ENCODE data around the gene DENND2C.

The DENND2C gene

DNA sequence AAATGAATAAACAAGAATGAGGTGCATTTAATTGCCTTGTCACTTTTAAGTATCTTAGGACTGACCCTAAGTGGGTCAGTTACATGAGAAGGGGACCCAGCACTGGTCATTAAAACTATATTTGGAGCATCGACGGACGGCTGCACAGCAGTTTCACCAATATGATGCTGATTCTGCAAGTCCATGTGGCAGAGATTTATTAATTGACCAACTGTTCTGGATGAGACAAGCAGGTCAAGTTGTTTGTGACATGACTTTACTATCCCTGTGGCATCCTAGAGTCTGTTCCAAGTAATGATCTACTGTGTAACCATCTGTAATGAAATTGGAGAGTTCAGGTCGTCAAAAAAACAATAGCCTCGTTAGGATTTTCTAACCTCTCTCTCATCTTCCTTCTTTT is 16.0 kb upstream of the DENND2C start:
- no peak for DNase-seq (ENCODE audit: low read depth, low spot score)

GRCh38 chr1:114677691-114678090 is 7.8 kb upstream of the DENND2C start:
- no peak for DNase-seq (ENCODE audit: low read depth, low spot score)
- no peak overlapping the region for H3K27ac ChIP-seq

More for the DNA sequence above, 16.0 kb upstream of the DENND2C start:
- no peak overlapping the region for H3K27ac ChIP-seq

DNA sequence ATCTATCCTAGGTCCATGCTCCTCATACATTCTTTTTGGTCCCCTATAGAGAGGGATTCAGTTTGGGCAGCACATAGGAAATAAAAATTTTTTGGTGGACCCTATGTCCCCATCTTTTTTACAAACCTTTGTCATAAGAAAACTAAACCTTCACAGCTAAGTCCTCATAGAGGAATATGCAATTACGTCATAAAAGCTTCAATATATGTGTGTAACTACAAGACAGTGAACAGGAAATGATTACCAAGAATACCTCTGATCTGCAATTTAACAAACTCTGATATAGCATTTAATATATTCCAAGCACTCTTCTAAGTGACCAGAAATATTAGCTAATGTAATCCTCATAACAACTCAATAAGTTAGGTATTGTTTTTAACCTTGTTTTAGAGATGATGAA is 6.3 kb upstream of the DENND2C start:
- H3K27ac ChIP-seq, result no peak overlapping the region
- no peak for DNase-seq (ENCODE audit: low read depth, low spot score)

DNA sequence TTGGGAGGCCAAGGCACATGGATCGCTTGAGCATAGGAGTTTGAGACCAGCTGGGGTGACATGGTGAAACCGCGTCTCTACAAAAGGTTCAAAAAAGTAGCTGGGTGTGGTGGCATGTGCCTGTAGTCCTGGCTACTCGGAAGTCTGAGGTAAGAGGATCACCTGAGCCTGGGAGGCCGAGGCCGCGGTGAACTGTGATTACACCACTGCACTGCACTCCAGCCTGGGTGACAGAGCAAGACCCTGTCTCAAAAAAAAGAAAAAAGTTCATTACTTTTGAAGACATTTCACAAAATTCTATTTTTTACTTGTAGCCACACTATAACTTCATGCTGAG is 2.1 kb upstream of the DENND2C start:
- no peak for DNase-seq (ENCODE audit: low read depth, low spot score)
- peak overlapping the region; percentile 99 for H3K27ac ChIP-seq

- DNase-seq (ENCODE audit: low read depth, low spot score), result no peak
- H3K27ac ChIP-seq, result peak overlapping the region; percentile 99
These were observed 1.4 kb upstream of the DENND2C start for GRCh38 chr1:114671011-114671938.

- peak overlapping the region; percentile 99 for H3K27ac ChIP-seq
These were observed 498 bp upstream of the DENND2C start for GRCh38 chr1:114670083-114671010.

DNA sequence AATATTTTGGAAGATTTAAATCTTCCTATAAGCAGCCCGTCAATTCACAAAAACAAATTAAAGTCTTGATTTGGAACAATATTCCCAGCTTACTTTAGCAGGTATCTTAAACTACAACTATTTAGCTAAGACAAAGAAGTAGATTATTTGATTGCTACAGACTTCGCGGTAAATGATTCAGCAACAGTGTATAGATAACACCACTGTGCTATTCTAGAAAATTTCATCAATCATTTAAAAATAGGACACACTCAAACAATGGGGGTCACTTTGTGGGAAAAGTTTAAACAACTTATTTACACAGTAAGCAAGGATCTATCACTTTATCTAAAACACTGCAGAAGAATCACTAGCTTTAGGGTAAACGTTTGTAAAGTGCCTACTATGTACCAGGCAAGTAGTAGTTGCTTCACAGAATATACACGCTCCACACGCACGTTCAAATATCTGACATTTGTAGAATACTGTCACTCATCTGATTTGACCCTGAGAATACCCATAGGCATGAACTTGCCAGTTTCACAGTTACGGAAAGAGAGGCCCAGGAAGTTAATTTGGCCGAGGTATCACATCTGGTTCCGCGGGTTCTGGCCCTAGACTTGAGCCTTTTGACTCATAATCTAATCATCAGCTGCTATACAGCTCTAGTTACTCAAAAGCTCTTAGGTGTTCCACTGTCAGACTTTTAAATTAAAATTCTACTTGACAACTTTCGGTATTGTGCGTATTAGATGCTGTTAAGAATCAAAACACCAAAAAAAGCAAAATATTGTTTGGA is 876 bp downstream of the DENND2C start:
- H3K27ac ChIP-seq, result peak overlapping the region; percentile 99

More at GRCh38 chr1:114670083-114671010, 498 bp upstream of the DENND2C start:
- peak; percentile 100 for DNase-seq (ENCODE audit: low read depth, low spot score)

GRCh38 chr1:114668373-114668772 is 1.5 kb downstream of the DENND2C start:
- H3K27ac ChIP-seq, result peak overlapping the region; percentile 99
- no peak for DNase-seq (ENCODE audit: low read depth, low spot score)

More for the DNA sequence above, 876 bp downstream of the DENND2C start:
- DNase-seq (ENCODE audit: low read depth, low spot score), result peak; percentile 40

GRCh38 chr1:114666954-114667353 is 2.9 kb downstream of the DENND2C start:
- no peak overlapping the region for H3K27ac ChIP-seq
- DNase-seq (ENCODE audit: low read depth, low spot score), result no peak

GRCh38 chr1:114660238-114660637 is 9.6 kb downstream of the DENND2C start:
- no peak overlapping the region for H3K27ac ChIP-seq
- no peak for DNase-seq (ENCODE audit: low read depth, low spot score)

GRCh38 chr1:114651893-114652292 is 18.0 kb downstream of the DENND2C start:
- no peak for DNase-seq (ENCODE audit: low read depth, low spot score)
- H3K27ac ChIP-seq, result no peak overlapping the region

GRCh38 chr1:114648503-114648902 is 21.3 kb downstream of the DENND2C start:
- DNase-seq (ENCODE audit: low read depth, low spot score), result no peak
- H3K27ac ChIP-seq, result no peak overlapping the region

DNA sequence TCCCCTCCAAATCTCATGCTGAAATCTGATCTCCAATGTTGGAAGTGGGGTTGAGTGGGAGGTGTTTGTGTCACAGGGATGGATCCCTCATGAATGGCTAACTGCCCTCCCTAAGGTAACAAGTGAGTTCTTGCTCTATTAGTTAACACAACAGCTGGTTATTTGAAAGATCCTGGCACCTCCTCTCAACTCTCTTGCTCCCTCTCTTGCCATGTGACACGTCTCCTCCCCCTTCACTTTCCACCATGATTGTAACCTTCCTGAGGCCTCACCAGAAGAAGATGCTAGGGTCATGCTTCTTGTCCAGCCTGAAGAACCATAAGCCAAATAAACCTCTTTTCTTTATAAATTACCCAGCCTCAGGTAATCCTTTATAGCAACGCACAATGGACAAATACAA is 28.5 kb downstream of the DENND2C start:
- no peak overlapping the region for H3K27ac ChIP-seq
- DNase-seq (ENCODE audit: low read depth, low spot score), result no peak

- DNase-seq (ENCODE audit: low read depth, low spot score), result no peak
- H3K27ac ChIP-seq, result no peak overlapping the region
These were observed 30.9 kb downstream of the DENND2C start for GRCh38 chr1:114638910-114639309.

GRCh38 chr1:114632427-114632826 is 37.4 kb downstream of the DENND2C start:
- no peak overlapping the region for H3K27ac ChIP-seq
- DNase-seq (ENCODE audit: low read depth, low spot score), result no peak

GRCh38 chr1:114627107-114627506 is 42.7 kb downstream of the DENND2C start:
- H3K27ac ChIP-seq, result no peak overlapping the region
- no peak for DNase-seq (ENCODE audit: low read depth, low spot score)

DNA sequence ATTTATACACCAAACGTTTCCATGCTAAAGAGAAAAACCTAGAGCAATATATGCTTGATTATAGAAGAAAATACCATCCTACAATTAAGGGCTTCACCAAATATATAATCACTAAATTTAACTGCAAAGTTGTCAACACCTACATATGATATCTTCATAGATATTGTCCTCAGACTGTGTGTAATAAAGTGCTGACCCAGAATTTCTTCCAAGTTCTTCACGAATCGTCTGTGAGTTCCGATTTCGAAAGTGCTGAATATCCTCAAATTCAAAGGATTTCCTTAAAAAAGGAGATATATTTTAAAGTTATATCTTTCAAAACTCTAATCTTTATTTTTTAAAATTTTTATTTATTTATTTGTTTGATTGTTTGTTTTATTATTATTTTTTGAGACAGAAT is 46.5 kb downstream of the DENND2C start:
- DNase-seq (ENCODE audit: low read depth, low spot score), result no peak
- H3K27ac ChIP-seq, result no peak overlapping the region

DNA sequence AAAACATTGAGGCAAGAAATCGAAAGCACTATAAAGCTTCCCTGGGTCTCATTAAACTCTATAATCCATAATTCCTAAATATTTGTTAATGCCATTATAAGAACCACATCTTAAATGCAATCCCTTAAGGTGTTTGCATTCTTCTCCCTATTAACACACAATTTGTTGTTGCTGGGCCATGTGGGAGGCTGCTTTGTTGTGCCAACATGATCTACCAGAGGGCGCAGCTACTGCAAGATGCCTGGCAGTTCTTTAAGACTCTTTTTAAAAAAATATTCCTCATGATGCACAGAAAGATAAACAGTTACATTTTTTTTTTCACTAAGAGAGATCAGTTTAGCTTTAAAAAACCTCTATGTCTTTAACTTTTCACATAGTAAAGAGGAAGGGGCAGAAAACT is 49.4 kb downstream of the DENND2C start:
- DNase-seq (ENCODE audit: low read depth, low spot score), result no peak

DNA sequence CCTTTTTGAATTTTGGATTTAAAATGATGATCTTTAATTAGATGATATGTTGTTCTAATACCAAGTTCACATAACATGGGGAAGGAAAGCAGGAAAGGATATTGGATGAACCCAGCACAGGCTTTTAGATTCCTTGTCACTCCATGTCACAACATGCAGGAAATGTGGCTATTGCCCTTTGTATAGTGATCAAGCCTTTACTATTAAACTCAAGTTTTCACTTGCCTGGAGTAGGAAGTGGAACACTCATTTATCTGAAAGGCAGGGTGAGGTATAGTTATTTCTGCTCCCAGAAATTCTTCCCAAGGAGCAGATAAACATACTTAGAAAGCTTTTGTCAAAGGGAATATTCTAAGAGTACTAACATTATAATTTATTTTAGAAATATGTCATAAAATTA is 51.2 kb downstream of the DENND2C start:
- no peak for DNase-seq (ENCODE audit: low read depth, low spot score)
- peak overlapping the region; percentile 92 for H3K27ac ChIP-seq

More for the DNA sequence above, 49.4 kb downstream of the DENND2C start:
- H3K27ac ChIP-seq, result peak overlapping the region; percentile 92
